GM06990 (cell line): Measurements from ENCODE around the gene SPEF2.

ENCODE experiments used
- DNase-seq: peaks from one replicate; pipeline ENCODE4 v3.0.0-alpha.2; 2011; ENCODE audit not compliant: insufficient read length; ENCODE audit errors: extremely low read depth
- H3K27me3 ChIP-seq: replicated peaks from 2 replicates; pipeline ENCODE4 v1.6.0; 2011; ENCODE audit warnings: low read length; ENCODE audit not compliant: control insufficient read depth, insufficient read depth
- H3K36me3 ChIP-seq: 2 replicates; pipeline ENCODE4 v1.5.1; 2011; ENCODE audit warnings: low read length; ENCODE audit not compliant: control insufficient read depth, insufficient read depth
- H3K4me3 ChIP-seq: replicated peaks from 2 replicates; pipeline ENCODE4 v1.5.1; 2011; ENCODE audit warnings: low read depth, mild to moderate bottlenecking, control low read depth, low read length
- CTCF ChIP-seq: IDR thresholded peaks from 2 replicates; pipeline ENCODE4 v1.5.1; 2011; ENCODE audit warnings: low read length, control low read depth, mild to moderate bottlenecking, inconsistent platforms; ENCODE audit not compliant: insufficient read depth, poor library complexity, severe bottlenecking

SPEF2 gene

GRCh38 chr5:35815089-35815936, 197.7 kb downstream of the SPEF2 start:
- DNase-seq = no peak
- Histone ChIP-seq H3K4me3 (no peak overlapping the region), H3K36me3 (no peaks in the 10 kb centered on the region), H3K27me3 (no peaks in the 10 kb centered on the region)
- peak; percentile 51 for TF ChIP-seq CTCF

DNA sequence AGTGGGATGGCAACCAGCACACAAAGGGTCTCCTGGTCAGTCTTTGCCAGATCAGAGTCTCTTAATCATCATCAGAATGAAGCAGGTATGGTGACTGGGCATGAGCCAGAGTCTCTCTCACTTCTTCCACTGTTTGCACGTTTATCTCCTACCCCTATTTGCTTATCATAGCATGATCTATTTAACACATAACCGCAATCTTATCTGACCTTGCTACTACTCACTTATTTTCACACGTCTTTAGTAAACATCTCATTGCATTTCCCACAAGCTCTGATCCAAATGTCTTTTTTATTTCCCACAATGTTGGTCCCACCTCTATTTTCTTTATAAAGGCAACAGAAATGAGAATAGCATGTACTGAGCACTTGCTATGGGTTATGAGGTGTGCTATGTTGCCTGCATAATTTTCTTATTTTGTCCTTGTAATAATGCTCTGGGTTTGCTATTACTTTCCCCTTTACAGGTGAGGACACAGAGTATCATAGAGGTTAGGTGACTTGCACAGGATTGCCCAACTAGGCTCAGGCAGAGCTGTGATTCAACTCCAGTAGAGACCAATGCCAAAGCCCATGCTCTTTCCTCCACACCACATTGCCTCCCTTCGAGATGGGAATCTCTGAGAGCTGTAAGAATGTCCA, 199.3 kb downstream of the SPEF2 start:
- TF ChIP-seq CTCF = no peak
- Histone ChIP-seq H3K4me3 (no peak overlapping the region), H3K27me3 (no peaks in the 10 kb centered on the region), H3K36me3 (no peaks in the 10 kb centered on the region)
- no peak for DNase-seq

GRCh38 chr5:35819026-35819425, 201.4 kb downstream of the SPEF2 start:
- H3K36me3 ChIP-seq = no peaks in the 10 kb centered on the region
- H3K27me3 ChIP-seq = no peaks in the 10 kb centered on the region
- no peak for DNase-seq
- no peak overlapping the region for H3K4me3 ChIP-seq
- no peak for TF ChIP-seq CTCF

DNA sequence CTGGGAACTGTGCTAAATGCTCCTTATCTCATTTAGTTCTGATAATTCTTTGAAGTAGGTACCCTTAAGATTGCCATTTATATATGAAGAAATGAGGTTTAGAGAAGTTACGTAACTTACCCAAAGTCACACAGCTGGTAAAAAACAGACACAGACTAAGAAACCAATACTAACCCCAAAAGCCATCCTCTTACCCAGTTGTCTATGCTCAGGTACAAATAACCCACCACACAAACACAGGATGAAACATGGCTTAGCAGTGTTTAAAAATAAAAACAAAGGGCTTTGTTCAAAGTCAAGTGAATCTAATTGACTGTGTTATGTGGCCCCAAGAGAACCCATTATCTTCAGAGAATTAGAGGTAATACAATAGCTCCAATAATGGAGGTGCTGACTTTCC, 202.0 kb downstream of the SPEF2 start:
- no peaks in the 10 kb centered on the region for H3K36me3 ChIP-seq
- DNase-seq = no peak
- H3K4me3 ChIP-seq = no peak overlapping the region
- no peaks in the 10 kb centered on the region for H3K27me3 ChIP-seq
- no peak for TF ChIP-seq CTCF

DNA sequence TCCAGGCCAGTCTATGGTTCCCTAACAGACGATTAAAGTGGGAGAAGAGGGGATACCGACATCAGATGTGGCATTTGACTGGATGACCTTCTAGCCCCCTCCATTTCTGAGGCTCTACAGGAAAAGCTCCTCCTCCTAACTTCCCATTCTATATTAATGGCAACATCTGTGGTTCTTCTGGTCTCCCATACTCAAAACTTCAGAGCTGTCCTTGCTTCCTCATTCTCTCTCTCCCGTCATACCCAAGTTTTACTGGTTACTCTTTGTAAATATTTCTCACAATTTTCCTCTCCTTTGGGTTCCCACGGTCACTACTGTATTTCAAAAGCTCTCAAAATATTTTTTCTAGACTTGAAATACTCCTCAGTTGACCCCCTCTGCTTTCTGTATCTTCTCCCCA, 203.1 kb downstream of the SPEF2 start:
- Histone ChIP-seq H3K36me3 (no peaks in the 10 kb centered on the region), H3K27me3 (no peaks in the 10 kb centered on the region), H3K4me3 (no peak overlapping the region)
- no peak for DNase-seq
- no peak for TF ChIP-seq CTCF

- TF ChIP-seq CTCF = no peak
- no peak overlapping the region for H3K4me3 ChIP-seq
These were observed 203.8 kb downstream of the SPEF2 start for GRCh38 chr5:35821513-35821912.

More at GRCh38 chr5:35821513-35821912, 203.8 kb downstream of the SPEF2 start:
- Histone ChIP-seq H3K27me3 (no peaks in the 10 kb centered on the region), H3K36me3 (no peaks in the 10 kb centered on the region)
- DNase-seq = no peak
